Vagina (tissue), 2 donors: ENCODE results near the gene KCNK3. TPM values are rescaled to one million over a fixed set of nuclear protein-coding genes. Genes with fewer than 3 reads are reported as not detected.

ENCODE experiments used
- DNase-seq, 2 donors: peaks; one replicate each; pipeline ENCODE4 v3.0.0-alpha.2; 2017; ENCODE audit errors: extremely low spot score in 2 of 2
- H3K27ac ChIP-seq: fragments of 200-600 bp; sonication (generic); one replicate; pipeline ENCODE4 v1.5.1; 2019
- H3K27me3 ChIP-seq: fragments of 200-600 bp; sonication (generic); one replicate; pipeline ENCODE4 v1.5.1; 2019
- H3K36me3 ChIP-seq, 2 donors: fragments of 200-600 bp; sonication (generic); one replicate each; pipeline ENCODE4 v1.5.1; 2017 to 2019
- H3K4me1 ChIP-seq: fragments of 200-600 bp; sonication (generic); one replicate; pipeline ENCODE4 v1.5.1; 2019
- H3K4me3 ChIP-seq, 2 donors: fragments of 200-600 bp; sonication (generic); 1 replicate in 1 of 2; 2 replicates in 1 of 2; pipeline ENCODE4 v1.5.1; 2016 to 2019
- H3K9me3 ChIP-seq: fragments of 200-600 bp; sonication (generic); one replicate; pipeline ENCODE4 v1.5.1; 2019
- CTCF ChIP-seq, 3 experiments: fragments of 450-650 bp in 2 of 3; fragments of 200-600 bp in 1 of 3; sonication (generic) in 1 of 3; IDR thresholded peaks; one replicate each; pipeline ENCODE4 v1.5.1; 2017 to 2019; ENCODE audit warnings: antibody characterized with exemption in 3 of 3, mild to moderate bottlenecking in 2 of 3, moderate library complexity in 2 of 3
- POLR2A ChIP-seq, 2 donors: fragments of 450-650 bp; IDR thresholded peaks; one replicate each; pipeline ENCODE4 v1.6.1; 2017; ENCODE audit warnings: antibody characterized with exemption in 2 of 2, mild to moderate bottlenecking in 2 of 2, moderate library complexity in 2 of 2
- POLR2AphosphoS5 ChIP-seq, 2 donors: sonication (generic); formaldehyde crosslinking; IDR thresholded peaks; one replicate each; pipeline ENCODE4 v1.9.0; 2017; ENCODE audit warnings: antibody characterized with exemption in 2 of 2, mild to moderate bottlenecking in 2 of 2, low read depth in 1 of 2; ENCODE audit not compliant: insufficient read depth in 1 of 2
- intact Hi-C: fragments of 100-400 bp; cut with DNase I; formaldehyde crosslinking; loops from one replicate; pipeline ENCODE4 v1.15.1; 2023
- total RNA-seq: library from RNA; depleted of rRNA; stranded (reverse); fragments of >200 nt; gene quantifications from one replicate; pipeline ENCODE4 v1.2.3, GENCODE V29; 2016

KCNK3 gene
- total RNA-seq = 10.6 TPM

- H3K4me1 ChIP-seq = peaks cover 25% of the 10 kb centered on the region
- peak within 1 kb of the TSS; percentile 36 to 63 for H3K4me3 ChIP-seq
- no peaks in the 10 kb centered on the region for H3K9me3 ChIP-seq
- no peaks in the 10 kb centered on the region for H3K36me3 ChIP-seq
- peak within 1 kb of the TSS; percentile 64 for H3K27ac ChIP-seq
- intact Hi-C loops = no loop called here
- TF ChIP-seq POLR2AphosphoS5 (IDR thresholded peaks at IDR 0.05; ENCODE audit: insufficient read depth in 1 of 2, low read depth in 1 of 2) (no peak), POLR2A (IDR thresholded peaks at IDR 0.05) (no peak), CTCF (IDR thresholded peaks at IDR 0.05) (no peak)
- H3K27me3 ChIP-seq = no peaks in the 10 kb centered on the region
- no peak for DNase-seq
These were observed at the start of gene KCNK3 for GRCh38 chr2:26692279-26692896. Gene KCNK3 (plus strand): TSS chr2:26692722. CDS start chr2:26692876, 154 bp downstream.

GRCh38 chr2:26644188-26644835 lies 48.2 kb upstream of the KCNK3 start:
- no peaks in the 10 kb centered on the region for H3K36me3 ChIP-seq
- H3K9me3 ChIP-seq = no peaks in the 10 kb centered on the region
- H3K4me1 ChIP-seq = peaks cover 19% of the 10 kb centered on the region
- no peak overlapping the region for H3K4me3 ChIP-seq
- DNase-seq = peak; percentile 52 to 69
- no peak overlapping the region for H3K27ac ChIP-seq
- TF ChIP-seq CTCF (IDR thresholded peaks at IDR 0.05) (no peak), POLR2AphosphoS5 (IDR thresholded peaks at IDR 0.05; ENCODE audit: insufficient read depth in 1 of 2, low read depth in 1 of 2) (no peak), POLR2A (IDR thresholded peaks at IDR 0.05) (no peak)
- no peaks in the 10 kb centered on the region for H3K27me3 ChIP-seq
- intact Hi-C loops = no loop called here

GRCh38 chr2:26645762-26646161 lies 46.8 kb upstream of the KCNK3 start:
- Histone ChIP-seq H3K9me3 (no peaks in the 10 kb centered on the region), H3K27me3 (no peaks in the 10 kb centered on the region), H3K4me3 (no peak overlapping the region), H3K36me3 (no peaks in the 10 kb centered on the region), H3K4me1 (peaks cover 24% of the 10 kb centered on the region), H3K27ac (no peak overlapping the region)
- intact Hi-C loops = no loop called here
- DNase-seq = no peak
- TF ChIP-seq CTCF (IDR thresholded peaks at IDR 0.05) (no peak), POLR2AphosphoS5 (IDR thresholded peaks at IDR 0.05; ENCODE audit: insufficient read depth in 1 of 2, low read depth in 1 of 2) (no peak), POLR2A (IDR thresholded peaks at IDR 0.05) (no peak)

- intact Hi-C loops = no loop called here
These were observed 45.4 kb upstream of the KCNK3 start for GRCh38 chr2:26646986-26647672.

More at GRCh38 chr2:26646986-26647672, 45.4 kb upstream of the KCNK3 start:
- no peaks in the 10 kb centered on the region for H3K9me3 ChIP-seq
- H3K27ac ChIP-seq = no peak overlapping the region
- no peaks in the 10 kb centered on the region for H3K36me3 ChIP-seq
- TF ChIP-seq POLR2AphosphoS5 (IDR thresholded peaks at IDR 0.05; ENCODE audit: insufficient read depth in 1 of 2, low read depth in 1 of 2) = no peak
- no peak for TF ChIP-seq POLR2A (IDR thresholded peaks at IDR 0.05)
- no peak for TF ChIP-seq CTCF (IDR thresholded peaks at IDR 0.05)
- H3K27me3 ChIP-seq = no peaks in the 10 kb centered on the region
- H3K4me1 ChIP-seq = peaks cover 28% of the 10 kb centered on the region
- no peak overlapping the region for H3K4me3 ChIP-seq
- peak; percentile 77 to 93 for DNase-seq
